Measurements from ENCODE around the gene FLNB.
"Not testable (repeated sequence)": the region's sequence is repeated elsewhere in the genome, so short reads cannot be mapped to it uniquely, and the experiment has no call there.

FLNB gene

GRCh38 chr3:57981483-57982087 lies 26.6 kb upstream of the FLNB start:
- no peak for DNase-seq

- no peak for DNase-seq
Observed at GRCh38 chr3:57982561-57983243, 25.5 kb upstream of the FLNB start.

- no peak for DNase-seq
Observed at GRCh38 chr3:57983734-57984518, 24.3 kb upstream of the FLNB start.

GRCh38 chr3:57985176-57985983 lies 22.8 kb upstream of the FLNB start:
- DNase-seq: no peak

- no peak for DNase-seq
Observed at GRCh38 chr3:57985984-57986246, 22.3 kb upstream of the FLNB start.

- no peak for DNase-seq
Observed at GRCh38 chr3:57986261-57986660, 22.0 kb upstream of the FLNB start.

- DNase-seq: not testable (repeated sequence)
Observed at GRCh38 chr3:57989198-57989597, 19.0 kb upstream of the FLNB start.

GRCh38 chr3:57989646-57990045 lies 18.6 kb upstream of the FLNB start:
- no peak for DNase-seq

- no peak for DNase-seq
Observed at GRCh38 chr3:57992452-57993213, 15.6 kb upstream of the FLNB start.

- DNase-seq: no peak
Observed at GRCh38 chr3:57998366-57999283, 9.6 kb upstream of the FLNB start.

- DNase-seq: no peak
Observed at GRCh38 chr3:57999417-58000115, 8.7 kb upstream of the FLNB start.

GRCh38 chr3:58000306-58001085 lies 7.7 kb upstream of the FLNB start:
- DNase-seq: no peak

GRCh38 chr3:58001086-58001467 lies 7.1 kb upstream of the FLNB start:
- no peak for DNase-seq

- DNase-seq: no peak
Observed at GRCh38 chr3:58001979-58002378, 6.2 kb upstream of the FLNB start.

GRCh38 chr3:58003093-58003492 lies 5.1 kb upstream of the FLNB start:
- no peak for DNase-seq

- DNase-seq: no peak
Observed at GRCh38 chr3:58004973-58005372, 3.2 kb upstream of the FLNB start.

- DNase-seq: no peak
Observed at GRCh38 chr3:58005669-58006068, 2.6 kb upstream of the FLNB start.

GRCh38 chr3:58006661-58007060 lies 1.6 kb upstream of the FLNB start:
- no peak for DNase-seq

- DNase-seq: no peak
Observed at GRCh38 chr3:58009026-58009748, 965 bp downstream of the FLNB start.
